Activated CD4-positive, alpha-beta T cell treated with anti-CD3 and anti-CD28 coated beads, Interleukin-2, amount 50 U/mL, for 4 hours (primary cell): ENCODE data around the gene NAV2.

ENCODE experiments used
- DNase-seq, 2 experiments: peaks; one replicate each; pipeline ENCODE4 v3.0.0-alpha.2; 2020

NAV2 gene

DNA sequence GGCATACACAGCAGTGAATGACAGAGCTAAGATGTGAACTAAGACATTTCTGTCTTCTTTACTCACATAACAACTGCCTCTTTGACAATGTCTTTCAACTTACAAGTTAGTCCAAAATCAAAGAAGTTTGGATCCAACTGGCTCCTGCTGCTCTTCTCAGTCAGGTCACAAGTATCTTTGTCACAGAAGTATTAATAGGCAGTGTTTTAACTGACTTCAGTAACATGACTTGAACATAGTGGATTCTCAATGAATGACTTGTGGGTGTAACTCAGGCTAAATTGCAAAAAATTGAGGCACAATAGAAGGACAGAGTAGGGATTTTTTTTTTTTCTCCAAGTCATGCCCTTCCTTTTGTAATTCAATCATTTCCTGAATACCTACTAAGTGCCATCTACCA lies 425.0 kb downstream of the NAV2 start:
- DNase-seq, result no peak

GRCh38 chr11:20138707-20139106 lies 426.1 kb downstream of the NAV2 start:
- DNase-seq, result no peak

DNA sequence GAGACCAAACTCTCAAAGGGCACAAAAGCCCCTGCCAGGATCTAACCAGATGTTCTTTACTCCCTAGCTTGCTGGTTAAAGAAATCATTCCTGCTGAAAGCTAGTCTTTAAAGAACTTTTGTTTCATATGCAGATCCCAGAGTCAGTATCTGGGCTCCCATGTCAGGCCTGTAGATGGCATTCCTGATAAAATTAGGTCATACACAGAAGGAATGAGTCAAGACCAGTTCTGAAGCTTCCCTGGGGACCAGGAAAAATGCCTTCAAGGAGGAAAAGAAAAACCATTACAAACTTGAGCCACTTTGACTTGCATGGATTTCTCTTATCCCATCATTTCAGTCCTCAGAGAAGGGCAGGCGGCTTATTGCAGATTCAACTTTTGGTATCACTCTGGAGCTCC lies 441.7 kb downstream of the NAV2 start:
- DNase-seq, result no peak

DNA sequence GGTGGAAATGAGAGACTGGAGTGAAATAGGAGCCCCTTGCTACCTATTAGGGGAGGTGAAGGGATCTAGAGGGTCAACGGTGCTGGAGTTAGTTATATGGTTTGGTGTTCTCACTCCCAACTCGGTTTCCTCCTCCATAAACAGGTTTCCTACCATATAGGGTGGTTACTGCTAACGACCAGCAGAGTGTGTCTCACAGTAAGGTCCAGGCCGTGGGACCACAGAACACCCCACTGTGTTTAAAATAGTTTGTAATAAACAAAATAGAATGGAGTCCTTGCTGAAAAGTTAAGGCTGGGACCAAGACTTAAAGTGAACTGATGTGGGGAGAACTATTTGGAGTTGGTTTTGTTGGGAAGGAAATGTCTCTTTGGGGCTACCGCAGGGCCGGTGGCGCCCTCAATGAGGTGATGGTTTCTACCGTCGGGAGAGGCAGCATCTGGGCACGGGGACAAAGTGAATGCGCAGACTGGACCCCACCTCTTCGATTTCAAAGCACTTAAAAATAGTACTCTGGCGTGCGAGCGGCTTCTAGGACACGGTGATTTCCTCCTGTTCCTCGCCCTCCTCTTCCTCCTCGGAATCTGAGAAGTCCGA lies 443.1 kb downstream of the NAV2 start:
- no peak for DNase-seq

DNA sequence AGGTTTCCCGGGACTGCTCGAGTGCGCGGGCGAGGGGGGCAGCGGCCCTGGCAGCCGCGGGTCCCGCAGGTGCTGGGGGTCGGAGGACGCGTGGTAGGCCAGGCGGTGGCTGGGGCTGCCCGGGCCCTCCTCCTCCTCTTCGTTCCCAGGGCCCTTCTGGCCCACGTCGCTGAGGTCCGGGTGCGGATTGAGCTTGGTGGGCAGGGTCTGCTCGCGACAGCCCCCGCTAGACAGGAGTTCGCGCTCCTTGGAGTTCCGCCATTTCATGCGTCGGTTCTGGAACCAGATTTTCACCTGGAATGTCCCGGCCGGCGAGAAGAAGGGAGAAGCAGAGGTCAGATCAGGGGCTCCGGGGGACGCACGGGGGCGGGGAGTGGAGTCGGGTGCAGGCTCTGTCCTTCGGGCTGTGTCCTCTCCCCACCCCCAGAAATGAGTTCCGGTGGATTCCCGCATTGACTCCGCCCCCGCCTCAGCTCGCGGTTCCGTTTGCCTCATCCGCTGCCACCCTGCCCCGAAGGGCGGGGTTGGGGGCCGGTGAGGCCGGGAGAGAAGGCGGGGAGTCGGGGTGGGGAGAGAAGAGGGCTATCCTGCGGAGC lies 443.7 kb downstream of the NAV2 start:
- DNase-seq, result peak; percentile 47 to 54

- DNase-seq, result peak in 1 of 2 experiments; percentile 28
Measured at GRCh38 chr11:20156876-20157613, 444.4 kb downstream of the NAV2 start.

GRCh38 chr11:20157728-20158127 lies 445.1 kb downstream of the NAV2 start:
- DNase-seq, result no peak

GRCh38 chr11:20158597-20159257 lies 446.1 kb downstream of the NAV2 start:
- no peak for DNase-seq

- DNase-seq, result no peak
Measured at GRCh38 chr11:20159466-20160381, 447.1 kb downstream of the NAV2 start.

GRCh38 chr11:20160425-20161229 lies 448.0 kb downstream of the NAV2 start, which contains the start of gene DBX1:
TSS of gene DBX1 (minus strand) at chr11:20160475. CDS start at chr11:20160324, 151 bp downstream.
- no peak for DNase-seq

DNA sequence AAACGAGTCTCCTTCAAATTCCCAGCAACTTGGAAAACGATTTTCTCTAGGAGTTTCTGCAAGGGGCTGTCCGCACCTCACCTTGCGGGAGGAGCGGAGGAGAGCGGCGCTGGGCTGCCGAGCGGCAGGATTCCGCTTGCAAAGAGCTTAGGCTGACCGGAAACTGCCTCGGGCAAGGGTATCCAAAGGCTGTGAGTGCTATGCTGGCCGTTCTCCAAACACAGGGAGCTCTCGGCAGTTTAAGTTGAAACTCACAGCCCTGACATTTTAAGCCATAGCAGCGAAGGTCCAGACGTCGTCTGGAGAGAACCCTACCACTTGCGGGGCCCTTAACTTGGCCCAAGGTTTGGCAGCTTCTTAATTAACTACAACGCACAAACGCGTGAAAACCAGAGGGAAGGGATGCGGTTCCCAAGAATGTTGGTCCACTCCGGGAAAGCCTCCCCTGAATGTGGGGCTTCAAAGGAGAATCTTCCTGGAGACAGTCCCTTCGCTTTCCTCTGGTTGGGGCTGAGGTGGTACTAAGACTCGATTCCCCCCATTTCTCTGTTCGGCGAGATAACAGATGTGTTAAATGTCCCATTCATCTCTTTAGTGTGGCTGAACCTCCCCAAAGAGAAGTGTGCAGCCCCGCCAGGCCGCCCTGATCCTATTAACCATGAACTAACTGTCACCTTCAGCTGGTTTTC lies 448.7 kb downstream of the NAV2 start:
- no peak for DNase-seq

GRCh38 chr11:20161923-20162744 lies 449.5 kb downstream of the NAV2 start:
- DNase-seq, result no peak

DNA sequence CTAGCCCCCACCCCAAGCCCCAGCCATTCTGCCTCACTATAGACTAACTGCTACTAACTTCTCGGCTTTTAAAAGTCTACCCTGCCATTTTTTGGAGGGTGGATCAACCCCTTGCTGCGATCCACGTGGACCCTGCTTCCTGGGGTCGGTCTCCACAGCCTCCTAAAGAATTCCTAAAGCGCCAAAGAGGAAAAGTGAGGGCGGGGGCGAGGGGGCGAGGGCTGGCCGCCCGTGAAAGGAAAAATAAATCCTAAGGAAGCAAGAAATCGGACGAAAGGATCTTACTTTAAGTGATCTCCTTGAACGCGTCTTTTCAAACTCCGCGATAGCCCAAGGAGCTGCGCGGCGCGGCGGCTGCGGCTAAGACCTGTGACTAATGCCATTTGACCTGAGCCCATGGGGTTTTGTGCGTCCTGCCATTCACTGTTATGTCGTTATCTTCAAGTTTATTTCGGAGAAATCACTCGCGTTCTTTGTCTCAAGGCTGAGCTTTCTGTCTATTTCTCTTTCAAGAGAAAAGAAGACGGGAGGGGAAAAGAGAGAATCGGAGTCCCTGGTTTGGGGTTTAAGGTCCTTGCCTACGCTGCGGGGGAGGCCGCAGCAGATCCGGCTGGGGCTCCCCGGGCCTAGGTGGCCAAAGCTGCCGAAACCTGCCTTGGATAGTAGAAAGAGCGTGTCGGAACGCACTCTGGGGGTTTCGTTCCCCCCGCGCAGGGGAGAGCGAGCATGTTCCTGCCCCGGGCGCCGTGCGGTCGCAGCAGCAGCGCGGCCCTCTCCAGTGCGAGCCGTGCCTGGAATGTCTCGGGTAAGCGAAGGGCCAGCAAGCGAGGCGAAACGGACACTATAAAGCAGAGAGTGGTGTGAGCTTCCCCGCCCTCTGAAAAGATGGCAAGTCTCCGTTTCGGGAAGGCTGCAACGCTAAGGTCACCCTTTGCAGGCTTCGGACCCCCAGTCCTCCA lies 450.5 kb downstream of the NAV2 start:
- no peak for DNase-seq

DNA sequence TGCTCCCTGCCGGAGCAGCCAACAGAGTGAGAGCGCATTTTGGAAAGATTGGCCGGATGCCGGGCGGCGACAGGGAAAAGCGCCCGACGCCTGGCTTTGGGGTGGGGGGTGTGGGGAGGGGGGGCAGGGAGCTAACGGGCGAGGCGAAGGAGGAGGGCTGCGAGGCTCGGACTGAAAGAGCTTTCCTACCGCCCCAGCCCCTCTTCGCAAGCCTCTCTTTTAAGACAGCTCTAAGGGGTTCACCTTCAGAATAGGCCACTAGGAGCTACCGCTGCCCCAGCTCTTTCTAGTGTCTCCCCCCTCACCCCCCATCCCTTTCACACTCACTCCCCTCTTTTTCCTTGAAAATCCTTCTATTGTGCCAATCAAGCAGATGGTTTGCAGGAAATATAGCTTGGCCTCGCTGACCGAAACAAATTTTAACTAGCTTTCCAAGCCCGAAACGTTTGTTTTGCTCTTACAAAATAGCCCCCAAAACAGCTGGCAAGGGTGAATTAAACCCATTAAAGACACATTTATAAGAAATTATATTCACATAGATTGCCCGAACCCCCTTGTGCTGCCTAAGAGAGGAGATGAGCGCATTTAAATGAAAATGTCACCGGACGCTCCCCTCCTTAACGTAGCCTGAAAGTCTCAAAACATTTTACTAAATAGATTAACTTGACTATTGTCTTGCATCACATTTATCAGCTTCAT lies 451.3 kb downstream of the NAV2 start:
- no peak for DNase-seq
